ENCODE data around the gene IPO13.

The IPO13 gene

GRCh38 chr1:43946236-43947060 lies at the start of gene IPO13:
Gene IPO13 (plus strand): TSS chr1:43946950. CDS start chr1:43947601, 651 bp downstream.
- DNase-seq, result peak; percentile 96

- DNase-seq, result no peak
These were observed 47.8 kb upstream of the IPO13 start for GRCh38 chr1:43898981-43899380.

- DNase-seq, result no peak
These were observed 46.4 kb upstream of the IPO13 start for GRCh38 chr1:43900386-43900785.

GRCh38 chr1:43901196-43901961 lies 45.4 kb upstream of the IPO13 start:
- no peak for DNase-seq

GRCh38 chr1:43902058-43902831 lies 44.5 kb upstream of the IPO13 start:
- no peak for DNase-seq

GRCh38 chr1:43904660-43905551 lies 41.8 kb upstream of the IPO13 start:
- DNase-seq, result no peak

- no peak for DNase-seq
These were observed 38.5 kb upstream of the IPO13 start for GRCh38 chr1:43908226-43908625.

- DNase-seq, result no peak
These were observed 37.9 kb upstream of the IPO13 start for GRCh38 chr1:43908858-43909257.

GRCh38 chr1:43910343-43910742 lies 36.4 kb upstream of the IPO13 start:
- no peak for DNase-seq

GRCh38 chr1:43912607-43913006 lies 34.1 kb upstream of the IPO13 start:
- no peak for DNase-seq

GRCh38 chr1:43913051-43913501 lies 33.7 kb upstream of the IPO13 start:
- DNase-seq, result no peak

GRCh38 chr1:43913666-43914360 lies 32.9 kb upstream of the IPO13 start:
- DNase-seq, result no peak

- no peak for DNase-seq
These were observed 31.9 kb upstream of the IPO13 start for GRCh38 chr1:43914576-43915525.

- DNase-seq, result no peak
These were observed 26.8 kb upstream of the IPO13 start for GRCh38 chr1:43919906-43920305.

GRCh38 chr1:43921022-43921421 lies 25.7 kb upstream of the IPO13 start:
- no peak for DNase-seq

- DNase-seq, result no peak
These were observed 22.2 kb upstream of the IPO13 start for GRCh38 chr1:43924516-43924915.

GRCh38 chr1:43925846-43926245 lies 20.9 kb upstream of the IPO13 start:
- DNase-seq, result no peak

GRCh38 chr1:43930168-43930948 lies 16.4 kb upstream of the IPO13 start:
- DNase-seq, result no peak

GRCh38 chr1:43930949-43931275 lies 15.8 kb upstream of the IPO13 start:
- no peak for DNase-seq
